ENCODE data around the gene PPFIBP1.
A peak's percentile ranks its signal among the peaks of the same experiment; 100 is the strongest.

PPFIBP1 gene

DNA sequence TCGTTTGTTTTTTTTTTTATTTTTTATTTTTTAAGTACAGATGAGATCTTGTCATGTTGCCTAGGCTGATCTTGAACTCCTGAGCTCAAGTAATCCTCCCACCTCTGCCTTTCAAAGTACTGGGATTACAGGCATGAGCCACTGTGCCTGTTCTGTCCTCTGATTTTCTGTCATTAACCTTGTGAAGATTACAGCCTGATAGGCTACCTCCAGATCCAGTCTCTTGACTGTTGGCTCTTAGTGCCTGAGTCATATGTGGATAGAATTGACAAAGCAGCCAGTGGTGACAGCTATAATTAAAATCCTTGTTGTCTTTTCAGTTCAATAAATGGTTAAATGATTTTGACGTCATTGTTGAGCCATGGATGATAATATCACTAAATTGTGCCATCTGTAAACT is 151.0 kb downstream of the PPFIBP1 start:
- no peak for DNase-seq

DNA sequence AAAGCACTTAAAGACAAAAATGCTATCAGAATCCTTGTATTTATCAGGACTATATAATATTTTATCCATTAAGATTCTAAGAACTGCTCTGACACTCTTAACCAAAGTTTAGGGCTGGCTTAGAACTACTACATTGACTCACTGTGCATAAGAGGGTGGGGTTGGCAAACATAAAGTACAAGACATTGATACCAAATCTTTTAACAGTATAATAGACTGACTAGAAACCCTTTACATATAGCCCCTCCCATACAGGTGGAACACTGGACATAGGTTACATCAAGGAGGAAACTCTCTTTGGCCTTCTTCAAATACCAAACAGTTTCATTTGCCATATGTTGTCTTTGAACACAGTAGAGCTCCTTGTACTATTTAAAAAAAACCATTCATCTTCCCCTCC is 156.6 kb downstream of the PPFIBP1 start:
- DNase-seq, result no peak

DNA sequence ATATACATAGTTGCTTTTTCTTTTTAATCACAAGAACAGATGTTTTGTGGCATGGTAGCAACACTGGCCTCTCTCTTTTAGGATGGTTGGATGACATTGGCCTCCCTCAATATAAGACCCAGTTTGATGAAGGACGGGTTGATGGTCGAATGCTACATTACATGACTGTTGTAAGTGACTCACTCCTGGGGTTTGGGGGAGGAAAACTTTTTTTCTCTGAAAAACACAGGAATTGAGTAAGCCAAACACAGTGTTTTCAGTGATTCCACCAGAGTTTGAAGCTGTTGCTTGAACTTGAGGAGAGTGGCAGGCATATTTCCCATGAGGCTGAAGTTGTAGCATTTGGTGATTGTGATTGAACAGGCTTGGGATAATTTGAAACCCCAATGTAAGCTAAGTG is 158.5 kb downstream of the PPFIBP1 start:
- DNase-seq, result no peak

DNA sequence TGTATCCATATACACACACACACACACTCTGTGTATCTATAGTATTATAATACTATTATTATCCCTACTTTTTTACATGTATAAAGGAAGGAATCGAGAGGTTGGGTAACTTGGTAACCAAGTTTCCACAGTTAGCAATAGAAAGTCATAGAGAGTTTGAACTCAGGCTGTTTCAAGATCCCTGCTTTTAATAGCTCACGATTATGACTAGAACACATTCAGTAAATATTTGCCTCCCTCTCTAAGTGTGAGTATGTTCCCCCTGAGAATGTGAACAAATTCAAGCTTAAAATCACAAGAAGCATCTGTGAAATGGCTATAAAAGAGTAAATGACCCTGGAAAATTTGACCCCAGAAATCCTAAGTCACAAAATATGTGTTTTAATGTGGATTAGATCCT is 161.3 kb downstream of the PPFIBP1 start:
- no peak for DNase-seq

DNA sequence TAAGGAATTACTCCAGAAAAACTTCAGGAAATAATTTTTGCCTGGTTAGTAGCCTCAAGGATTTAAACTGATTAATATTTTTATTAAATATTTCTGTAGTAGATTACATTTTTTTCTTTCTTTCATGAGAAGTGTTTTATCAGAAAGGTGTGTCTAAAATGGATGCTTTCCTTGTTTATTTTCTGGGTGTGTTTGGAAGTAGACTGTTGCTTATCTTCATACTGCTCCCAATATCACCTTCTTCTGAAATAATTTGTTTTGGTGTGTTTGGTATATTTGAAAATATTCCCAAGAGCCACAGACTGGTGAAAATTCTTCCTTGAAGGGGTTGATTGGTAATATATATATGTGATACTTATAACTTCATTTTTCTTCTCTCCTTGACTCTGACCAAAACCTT is 162.1 kb downstream of the PPFIBP1 start:
- no peak for DNase-seq

GRCh38 chr12:27688671-27689070 is 164.7 kb downstream of the PPFIBP1 start:
- no peak for DNase-seq

- DNase-seq, result no peak
These were observed 165.7 kb downstream of the PPFIBP1 start for GRCh38 chr12:27689558-27690180.

- DNase-seq, result no peak
These were observed 169.4 kb downstream of the PPFIBP1 start for GRCh38 chr12:27693403-27693802.

GRCh38 chr12:27695556-27696292 is 171.7 kb downstream of the PPFIBP1 start:
- DNase-seq, result no peak

GRCh38 chr12:27696293-27696652 is 172.3 kb downstream of the PPFIBP1 start, which contains the start of gene REP15:
REP15 (plus strand) TSS chr12:27696447; CDS start chr12:27696563, 116 bp downstream.
- no peak for DNase-seq

- no peak for DNase-seq
These were observed 173.0 kb downstream of the PPFIBP1 start for GRCh38 chr12:27696864-27697564.

- peak; percentile 57 for DNase-seq
These were observed 179.9 kb downstream of the PPFIBP1 start for GRCh38 chr12:27703720-27704452.

DNA sequence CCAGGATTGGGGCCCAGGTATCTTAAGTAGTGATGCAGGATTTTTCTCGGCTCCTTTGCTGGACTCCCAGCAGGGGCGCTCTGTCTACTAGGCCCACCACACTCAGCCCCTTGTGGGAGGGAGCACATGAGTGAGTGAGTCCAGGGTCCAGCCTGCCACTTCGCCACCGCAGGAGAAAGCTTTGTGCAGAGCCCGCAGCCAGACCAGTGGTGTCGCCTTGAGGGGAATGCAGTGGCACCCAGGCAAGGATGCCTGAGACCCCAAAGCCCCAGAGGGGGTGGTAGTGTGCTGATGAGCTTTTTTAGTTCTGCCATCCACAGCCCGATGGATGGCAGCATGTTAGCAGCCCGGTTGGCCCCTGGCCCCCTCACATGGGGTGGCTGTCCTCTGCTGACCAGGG is 181.3 kb downstream of the PPFIBP1 start:
- no peak for DNase-seq

GRCh38 chr12:27707216-27707615 is 183.2 kb downstream of the PPFIBP1 start:
- DNase-seq, result no peak

GRCh38 chr12:27709212-27709931 is 185.4 kb downstream of the PPFIBP1 start:
- DNase-seq, result no peak

- no peak for DNase-seq
These were observed 186.1 kb downstream of the PPFIBP1 start for GRCh38 chr12:27709932-27710591.

GRCh38 chr12:27710592-27711316 is 186.7 kb downstream of the PPFIBP1 start, which contains the start of gene MRPS35:
MRPS35 (plus strand) TSS chr12:27710832; CDS start chr12:27710844, 12 bp downstream.
- peak; percentile 90 for DNase-seq

DNA sequence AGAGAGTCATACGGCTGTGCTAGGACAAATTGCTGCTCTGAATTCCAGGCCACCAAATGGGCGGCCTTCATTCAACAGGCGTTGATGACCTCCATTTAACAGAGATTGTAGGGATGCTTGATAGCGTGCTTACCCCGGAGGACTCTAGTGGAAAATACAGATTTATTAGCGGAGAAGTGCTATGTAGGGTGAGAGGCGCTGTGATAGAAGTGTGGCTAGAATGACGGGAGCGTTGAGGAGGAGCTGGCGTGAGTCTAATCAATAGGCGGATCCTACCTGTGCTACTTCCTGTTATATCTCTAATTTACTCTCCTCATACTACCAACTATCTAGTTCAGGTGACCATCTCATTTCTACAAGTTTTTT is 187.3 kb downstream of the PPFIBP1 start:
- no peak for DNase-seq

GRCh38 chr12:27711967-27712366 is 188.0 kb downstream of the PPFIBP1 start:
- no peak for DNase-seq

DNA sequence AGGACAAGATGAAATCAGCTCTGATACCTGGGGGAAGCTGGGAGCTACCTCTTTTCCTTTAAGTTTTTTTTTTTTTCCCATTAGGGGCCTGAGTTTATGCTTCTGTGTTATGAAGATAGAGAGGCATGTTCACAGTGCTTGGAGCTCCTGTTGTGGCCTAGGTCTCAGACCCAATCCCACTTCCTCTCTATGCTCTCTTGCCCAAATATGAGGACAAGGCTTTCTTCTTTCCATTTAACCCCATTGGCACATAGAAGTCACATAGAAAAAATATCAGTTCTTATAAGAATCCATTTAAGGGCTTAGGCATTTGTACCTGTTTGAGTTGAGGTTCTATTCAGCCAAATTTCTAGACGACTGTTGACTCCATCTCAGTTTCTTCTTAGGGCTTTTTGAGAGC is 199.2 kb downstream of the PPFIBP1 start:
- no peak for DNase-seq

- no peak for DNase-seq
These were observed 206.1 kb downstream of the PPFIBP1 start for GRCh38 chr12:27730097-27730588.
